ENCODE results near the gene CALD1.

GRCh38 chr7:134798155-134798554, 18.7 kb downstream of the CALD1 start:
- TF ChIP-seq, protein P1, sequence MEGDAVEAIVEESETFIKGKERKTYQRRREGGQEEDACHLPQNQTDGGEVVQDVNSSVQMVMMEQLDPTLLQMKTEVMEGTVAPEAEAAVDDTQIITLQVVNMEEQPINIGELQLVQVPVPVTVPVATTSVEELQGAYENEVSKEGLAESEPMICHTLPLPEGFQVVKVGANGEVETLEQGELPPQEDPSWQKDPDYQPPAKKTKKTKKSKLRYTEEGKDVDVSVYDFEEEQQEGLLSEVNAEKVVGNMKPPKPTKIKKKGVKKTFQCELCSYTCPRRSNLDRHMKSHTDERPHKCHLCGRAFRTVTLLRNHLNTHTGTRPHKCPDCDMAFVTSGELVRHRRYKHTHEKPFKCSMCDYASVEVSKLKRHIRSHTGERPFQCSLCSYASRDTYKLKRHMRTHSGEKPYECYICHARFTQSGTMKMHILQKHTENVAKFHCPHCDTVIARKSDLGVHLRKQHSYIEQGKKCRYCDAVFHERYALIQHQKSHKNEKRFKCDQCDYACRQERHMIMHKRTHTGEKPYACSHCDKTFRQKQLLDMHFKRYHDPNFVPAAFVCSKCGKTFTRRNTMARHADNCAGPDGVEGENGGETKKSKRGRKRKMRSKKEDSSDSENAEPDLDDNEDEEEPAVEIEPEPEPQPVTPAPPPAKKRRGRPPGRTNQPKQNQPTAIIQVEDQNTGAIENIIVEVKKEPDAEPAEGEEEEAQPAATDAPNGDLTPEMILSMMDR (conservative IDR thresholded peaks at IDR 0.05 in 1 of 2, IDR thresholded peaks at IDR 0.05 in 1 of 2; ENCODE audit: extremely low read depth in 1 of 2, insufficient read depth in 1 of 2, low read depth in 1 of 2, low read length in 2 of 2), result no peak
- no peak for TF ChIP-seq EZH2 (IDR thresholded peaks at IDR 0.05; ENCODE audit: borderline replicate concordance, low read length)

Measured in mammary epithelial cell (primary cell).